H1 (cell line): ENCODE results near the gene LMBR1. TPM values are rescaled to one million over a fixed set of nuclear protein-coding genes. Genes with fewer than 3 reads are reported as not detected.
A peak's percentile ranks its signal among the peaks of the same experiment; 100 is the strongest.

Source experiments
- CTCF ChIA-PET: fragments of 300-600 bp; sonication (Branson Sonifier 250); formaldehyde crosslinking; loops from one replicate; lab custom pipeline; 2021; ENCODE audit not compliant: partially characterized antibody; lab: Charles Lee
- POLR2A ChIA-PET: fragments of 300-600 bp; sonication (Branson Sonifier 250); formaldehyde crosslinking; loops from one replicate; lab custom pipeline; 2021; ENCODE audit warnings: inconsistent platforms; ENCODE audit not compliant: partially characterized antibody; lab: Charles Lee
- DNase-seq, 2 experiments: peaks; one replicate each; pipeline versions ENCODE4 v3.0.0 to v3.0.0-alpha.2; 2010 to 2022; ENCODE audit warnings: low spot score in 2 of 2, low read depth in 1 of 2, mixed read lengths in 1 of 2
- FAIRE-seq: peaks from 2 replicates; lab custom pipeline; 2011; peaks lifted over from hg19 to GRCh38; lab: Jason Lieb, UNC
- H2AFZ ChIP-seq: 2 replicates; pipeline ENCODE4 v1.8.1; 2012; ENCODE audit warnings: low read length, inconsistent platforms
- H2AK5ac ChIP-seq: 2 replicates; pipeline ENCODE4 v1.6.1; 2013; ENCODE audit warnings: low read depth, low read length
- H2BK120ac ChIP-seq: replicated peaks from 2 replicates; pipeline ENCODE3; 2013; ENCODE audit warnings: low read depth, low read length, inconsistent platforms
- H2BK12ac ChIP-seq: 2 replicates; pipeline ENCODE4 v1.6.1; 2013; ENCODE audit warnings: low read depth, low read length
- H2BK15ac ChIP-seq: 2 replicates; pipeline ENCODE4 v1.6.1; 2013; ENCODE audit warnings: low read length
- H2BK20ac ChIP-seq: 2 replicates; pipeline ENCODE4 v1.6.1; 2013; ENCODE audit warnings: low read length
- H2BK5ac ChIP-seq: 2 replicates; pipeline ENCODE4 v1.6.1; 2013; ENCODE audit warnings: low read depth, low read length
- H3K14ac ChIP-seq: 2 replicates; pipeline ENCODE4 v1.6.1; 2013; ENCODE audit warnings: inconsistent platforms; ENCODE audit not compliant: insufficient read length
- H3K18ac ChIP-seq: 2 replicates; pipeline ENCODE4 v1.6.1; 2013; ENCODE audit warnings: low read length; ENCODE audit errors: extremely low read depth
- H3K23ac ChIP-seq: 2 replicates; pipeline ENCODE4 v1.6.1; 2013; ENCODE audit warnings: inconsistent platforms; ENCODE audit not compliant: insufficient read length
- H3K23me2 ChIP-seq: 2 replicates; pipeline ENCODE4 v1.6.1; 2013; ENCODE audit warnings: low read depth, low read length
- H3K27ac ChIP-seq: 2 replicates; pipeline ENCODE4 v1.6.1; 2011; ENCODE audit warnings: low read depth, low read length, inconsistent platforms
- H3K27me3 ChIP-seq, 4 experiments: replicated peaks in 1 of 4; 1 replicate in 1 of 4; 2 replicates in 3 of 4; pipeline versions ENCODE4 v1.6.1 to v1.8.1; 2011 to 2013; ENCODE audit warnings: low read length in 3 of 4, mild to moderate bottlenecking in 3 of 4, inconsistent platforms in 2 of 4, mixed read lengths in 2 of 4, moderate library complexity in 1 of 4; ENCODE audit not compliant: control insufficient read depth in 3 of 4, insufficient read depth in 3 of 4; ENCODE audit errors: extremely low read depth in 1 of 4
- H3K36me3 ChIP-seq, 4 experiments: 2 replicates each; pipeline versions ENCODE4 v1.6.1 to v1.8.1; 2011 to 2013; ENCODE audit warnings: mild to moderate bottlenecking in 4 of 4, low read length in 3 of 4, moderate library complexity in 2 of 4, control low read depth in 1 of 4, inconsistent platforms in 1 of 4; ENCODE audit not compliant: insufficient read depth in 4 of 4, control insufficient read depth in 2 of 4
- H3K4ac ChIP-seq: replicated peaks from 2 replicates; pipeline ENCODE3; 2013; ENCODE audit warnings: low read length, low read depth, mixed read lengths, inconsistent platforms; ENCODE audit not compliant: insufficient read length
- H3K4me1 ChIP-seq, 4 experiments: replicated peaks in 1 of 4; 1 replicate in 1 of 4; 2 replicates in 3 of 4; pipeline versions ENCODE4 v1.6.1 to v1.8.1; 2011 to 2013; ENCODE audit warnings: low read length in 3 of 4, inconsistent platforms in 2 of 4, mixed read lengths in 1 of 4; ENCODE audit not compliant: insufficient read depth in 4 of 4, control insufficient read depth in 3 of 4
- H3K4me2 ChIP-seq, 2 experiments: 2 replicates each; pipeline versions ENCODE4 v1.6.1 to v1.8.1; 2011 to 2013; ENCODE audit warnings: low read depth in 2 of 2, low read length in 2 of 2, control low read depth in 1 of 2, inconsistent platforms in 1 of 2, mild to moderate bottlenecking in 1 of 2; ENCODE audit not compliant: insufficient read depth in 1 of 2
- H3K4me3 ChIP-seq, 4 experiments: fragments of 200-600, 300-600 bp in 1 of 4; sonication (generic), shearing (Covaris generic), sonication (Bioruptor Twin) in 1 of 4; 2 replicates each; pipeline versions ENCODE4 v1.5.1 to v1.8.1; 2011 to 2016; ENCODE audit warnings: low read length in 4 of 4, low read depth in 3 of 4, control low read depth in 2 of 4, inconsistent platforms in 2 of 4, mild to moderate bottlenecking in 2 of 4, mixed read lengths in 1 of 4, moderate library complexity in 1 of 4; ENCODE audit not compliant: insufficient read depth in 2 of 4; ENCODE audit errors: extremely low read depth in 1 of 4
- H3K56ac ChIP-seq: replicated peaks from 2 replicates; pipeline ENCODE3; 2013; ENCODE audit warnings: low read depth, mild to moderate bottlenecking, mixed read lengths, low read length, inconsistent platforms; ENCODE audit not compliant: insufficient read length
- H3K79me1 ChIP-seq: 2 replicates; pipeline ENCODE4 v1.6.1; 2013; ENCODE audit warnings: low read depth, low read length, control low read depth
- H3K79me2 ChIP-seq, 2 experiments: 2 replicates each; pipeline versions ENCODE4 v1.6.1 to v1.8.1; 2012 to 2013; ENCODE audit warnings: low read length in 2 of 2, mild to moderate bottlenecking in 2 of 2, inconsistent platforms in 1 of 2; ENCODE audit not compliant: insufficient read depth in 2 of 2, control insufficient read depth in 1 of 2
- H3K9ac ChIP-seq, 4 experiments: replicated peaks in 1 of 4; 1 replicate in 1 of 4; 2 replicates in 3 of 4; pipeline versions ENCODE4 v1.6.1 to v1.8.1; 2011 to 2013; ENCODE audit warnings: low read depth in 3 of 4, low read length in 3 of 4, control low read depth in 2 of 4, mild to moderate bottlenecking in 2 of 4, moderate library complexity in 2 of 4, inconsistent platforms in 1 of 4; ENCODE audit errors: extremely low read depth in 1 of 4
- H3K9me3 ChIP-seq, 2 experiments: 2 replicates each; pipeline versions ENCODE4 v1.6.1 to v1.8.1; 2012 to 2013; ENCODE audit warnings: mild to moderate bottlenecking in 2 of 2, moderate library complexity in 2 of 2, control low read depth in 1 of 2, inconsistent platforms in 1 of 2, low read depth in 1 of 2, low read length in 1 of 2, mixed read lengths in 1 of 2; ENCODE audit not compliant: insufficient read depth in 2 of 2
- H4K20me1 ChIP-seq, 2 experiments: replicated peaks in 1 of 2; 2 replicates each; pipeline versions ENCODE3 to v1.8.1; 2011 to 2013; ENCODE audit warnings: inconsistent platforms in 2 of 2, low read length in 2 of 2, mild to moderate bottlenecking in 1 of 2; ENCODE audit not compliant: insufficient read depth in 2 of 2, control insufficient read depth in 1 of 2
- H4K5ac ChIP-seq: 2 replicates; pipeline ENCODE4 v1.6.1; 2013; ENCODE audit warnings: low read length, low read depth, mixed read lengths, inconsistent platforms; ENCODE audit not compliant: insufficient read length
- H4K8ac ChIP-seq: 2 replicates; pipeline ENCODE4 v1.8.0; 2013; ENCODE audit warnings: mild to moderate bottlenecking, moderate library complexity, low read length, inconsistent platforms; ENCODE audit not compliant: insufficient read depth; ENCODE audit errors: extremely low read depth
- H4K91ac ChIP-seq: replicated peaks from 2 replicates; pipeline ENCODE3; 2013; ENCODE audit warnings: low read length, mixed read lengths, inconsistent platforms; ENCODE audit not compliant: insufficient read length
- E2F6 ChIP-seq: IDR thresholded peaks from 2 replicates; pipeline ENCODE4 v1.6.1; 2012; ENCODE audit warnings: inconsistent platforms
- EP300 ChIP-seq, 2 experiments: IDR thresholded peaks; 1 replicate in 1 of 2; 2 replicates in 1 of 2; pipeline ENCODE4 v1.6.1; 2011 to 2012; ENCODE audit warnings: low read depth in 2 of 2, low read length in 2 of 2, mild to moderate bottlenecking in 2 of 2, borderline replicate concordance in 1 of 2, inconsistent platforms in 1 of 2, moderate library complexity in 1 of 2
- TAF1 ChIP-seq: IDR thresholded peaks from 2 replicates; pipeline ENCODE4 v1.6.1; 2011; ENCODE audit warnings: mild to moderate bottlenecking, low read depth, low read length
- TAF7 ChIP-seq: optimal IDR thresholded peaks from 2 replicates; pipeline ENCODE3; 2011; ENCODE audit warnings: low read depth, mild to moderate bottlenecking, inconsistent platforms, low read length, moderate library complexity, borderline replicate concordance
- WGBS, 2 experiments: shearing (Covaris generic) in 1 of 2; methylation state at CpG; one replicate each; pipeline versions ENCODE4 v1.1.6 to v1.1.7; 2013 to 2015; ENCODE audit warnings: low lambda C conversion rate in 2 of 2, mixed read lengths in 2 of 2, inconsistent platforms in 1 of 2, low coverage in 1 of 2, missing lambda C conversion rate in 1 of 2; ENCODE audit not compliant: insufficient replicate concordance in 2 of 2, insufficient coverage in 1 of 2, insufficient read length in 1 of 2; ENCODE audit errors: extremely low coverage in 1 of 2, missing lambda C conversion rate in 1 of 2; 5-methylcytosine and 5-hydroxymethylcytosine counted together
- polyA plus RNA-seq, 7 experiments: library from polyadenylated mRNA; depleted of rRNA in 3 of 7; stranded (reverse) in 5 of 7; unstranded in 2 of 7; fragments of >200 nt in 5 of 7; fragments of 200-250 nt in 2 of 7; gene quantifications; 1 replicate in 5 of 7; 2 replicates in 1 of 7; 4 replicates in 1 of 7; pipeline versions ENCODE4 v1.2.1 to v1.2.3, GENCODE V29; 2011 to 2013; ENCODE audit warnings: missing spikeins in 2 of 7, mixed read lengths in 2 of 7
- total RNA-seq: library from RNA; stranded (reverse); fragmentation: NEBNext Ultra II Directional; extraction: Animal tissue kit (Norgen Biotek cat#: 25700); gene quantifications from 2 replicates; pipeline ENCODE4 v1.2.1, GENCODE V29; 2021

Gene LMBR1
- total and polyA plus RNA-seq, 2 of the 8 experiments (the other 6 are each of a cell fraction or from before 2014, with no cell fraction given): 15.1 to 70.4 TPM

GRCh38 chr7:156942708-156943090, 49.7 kb upstream of the LMBR1 start:
- Histone ChIP-seq H4K20me1 (no peaks in the 10 kb centered on the region), H3K79me2 (no peaks in the 10 kb centered on the region), H4K5ac (no peak overlapping the region), H3K23me2 (no peaks in the 10 kb centered on the region), H3K4me2 (peak overlapping the region in 1 of 2 experiments; percentile 22; a peak in 1 of 4 replicates), H2BK5ac (no peak overlapping the region), H2BK120ac (no peak overlapping the region), H2AK5ac (no peak overlapping the region), H3K27me3 (no peaks in the 10 kb centered on the region), H3K27ac (no peak overlapping the region), H3K18ac (peak overlapping the region; percentile 48), H2BK12ac (no peak overlapping the region), H3K4me3 (no peak overlapping the region), H4K8ac (peak overlapping the region; percentile 62), H2BK20ac (no peak overlapping the region), H3K79me1 (no peaks in the 10 kb centered on the region; the same call in 1 of the 2 replicates), H2AFZ (peak overlapping the region; percentile 18; the same call in 1 of the 2 replicates), H2BK15ac (no peak overlapping the region), H4K91ac (no peak overlapping the region), H3K14ac (no peak overlapping the region), H3K9me3 (peaks cover 7 to 14% of the 10 kb centered on the region in 2 experiments; a peak in 2 of 4 replicates), H3K36me3 (no peaks in the 10 kb centered on the region), H3K56ac (no peak overlapping the region), H3K9ac (no peak overlapping the region), H3K23ac (no peak overlapping the region), H3K4me1 (peaks cover 0 to 18% (median 2%) of the 10 kb centered on the region in 4 experiments; a peak in 4 of 7 replicates), H3K4ac (no peak overlapping the region)
- peak in 1 of 2 experiments; percentile 54 for DNase-seq
- CTCF ChIA-PET: interaction anchor here (0.5 to 2.7 kb wide), 7 partner anchors 8 to 164 kb away, joined by 3 to 6 read pairs (median 4); no protein-coding TSS in a partner anchor
- no peak for FAIRE-seq
- POLR2A ChIA-PET: interaction anchor here (1.6 kb wide), 1 partner anchor 51 kb away, joined by 3 read pairs; no protein-coding TSS in a partner anchor
- TF ChIP-seq TAF1 (no peak), EP300 (IDR thresholded peaks at IDR 0.05; ENCODE audit: borderline replicate concordance in 1 of 2, low read depth in 2 of 2, low read length in 2 of 2) (peak in 1 of 2 experiments; percentile 3; a peak in 1 of 3 replicates), TAF7 (no peak), E2F6 (peak; percentile 55; the same call in 1 of the 2 replicates)
- WGBS, 2 experiments: 72% methylated on average over 15 of the region's 24 CpGs; no CpG with 5 or more reads in 1 of the 2 experiments
